BLaER1 treated with 17β-estradiol and CSF1 and Interleukin-3, amounts not matched to agents 10 nM and 100 nM (cell line): ENCODE data around the gene UGT3A2.
A peak's percentile ranks its signal among the peaks of the same experiment; 100 is the strongest.
"Not testable (repeated sequence)": the region's sequence is repeated elsewhere in the genome, so short reads cannot be mapped to it uniquely, and the experiment has no call there.

Source experiments
- H3K27ac ChIP-seq, 11 experiments: shearing (Covaris generic); formaldehyde crosslinking; 2 replicates each; pipeline ENCODE4 v1.8.1; 2022
- H3K27me3 ChIP-seq, 11 experiments: shearing (Covaris generic); formaldehyde crosslinking; 2 replicates each; pipeline ENCODE4 v1.8.1; 2022
- H3K36me3 ChIP-seq, 11 experiments: shearing (Covaris generic); formaldehyde crosslinking; 2 replicates each; pipeline ENCODE4 v1.8.1; 2022
- H3K4me1 ChIP-seq, 10 experiments: shearing (Covaris generic); formaldehyde crosslinking; 2 replicates each; pipeline ENCODE4 v1.8.1; 2022
- H3K4me2 ChIP-seq, 11 experiments: shearing (Covaris generic); formaldehyde crosslinking; 2 replicates each; pipeline ENCODE4 v1.8.1; 2022
- H3K4me3 ChIP-seq, 10 experiments: shearing (Covaris generic); formaldehyde crosslinking; 2 replicates each; pipeline ENCODE4 v1.8.1; 2022
- H3K9ac ChIP-seq, 11 experiments: shearing (Covaris generic); formaldehyde crosslinking; 2 replicates each; pipeline ENCODE4 v1.8.1; 2022
- H3K9me3 ChIP-seq, 11 experiments: shearing (Covaris generic); formaldehyde crosslinking; replicated peaks in 1 of 11; 2 replicates each; pipeline ENCODE4 v1.8.1; 2022
- H4K20me1 ChIP-seq, 11 experiments: shearing (Covaris generic); formaldehyde crosslinking; 2 replicates each; pipeline ENCODE4 v1.8.1; 2022
- Cebpa-rat ChIP-seq, 11 experiments: shearing (Covaris generic); IDR thresholded peaks; 2 replicates each; pipeline ENCODE4 v1.8.1; 2022

Gene UGT3A2

GRCh38 chr5:36045895-36046294 lies 20.8 kb downstream of the UGT3A2 start:
- Histone ChIP-seq H3K27ac (no peak overlapping the region), H4K20me1 (no peaks in the 10 kb centered on the region), H3K4me1 (peaks cover 0 to 21% (median 11%) of the 10 kb centered on the region in 10 experiments; a peak in 16 of 20 replicates), H3K4me3 (no peak overlapping the region), H3K36me3 (peaks cover 3 to 100% (median 92%) of the 10 kb centered on the region in 11 experiments; a peak in 19 of 22 replicates), H3K27me3 (no peaks in the 10 kb centered on the region), H3K4me2 (no peak overlapping the region), H3K9me3 (peaks cover 0 to 90% (median 73%) of the 10 kb centered on the region in 11 experiments; a peak in 17 of 22 replicates), H3K9ac (no peak overlapping the region)
- TF ChIP-seq Cebpa-rat (IDR thresholded peaks at IDR 0.05) = no peak

DNA sequence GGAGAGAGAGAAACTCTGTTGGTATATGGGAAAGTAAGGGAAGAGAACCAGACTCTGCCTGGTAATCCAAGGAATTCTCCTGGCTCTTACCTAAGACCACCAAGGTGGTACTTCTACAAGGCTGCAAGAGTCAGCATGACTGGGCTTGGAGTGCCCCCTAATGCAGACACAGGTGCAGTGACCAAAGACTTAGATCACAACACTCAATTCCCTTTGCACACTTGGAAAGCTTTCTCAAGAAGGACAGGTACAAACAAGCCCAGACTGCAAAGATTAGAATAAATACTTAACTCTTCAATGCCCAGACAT lies 25.2 kb downstream of the UGT3A2 start:
- peak overlapping the region in 6 of 11 experiments; percentile 4 to 63 (median 48); a peak in 11 of 22 replicates for H3K4me2 ChIP-seq
- TF ChIP-seq Cebpa-rat (IDR thresholded peaks at IDR 0.05) = no peak
- H3K9ac ChIP-seq = no peak overlapping the region
- no peaks in the 10 kb centered on the region for H3K27me3 ChIP-seq
- no peaks in the 10 kb centered on the region for H4K20me1 ChIP-seq
- H3K4me3 ChIP-seq = no peak overlapping the region
- H3K4me1 ChIP-seq = peaks cover 0 to 20% (median 13%) of the 10 kb centered on the region in 10 experiments; a peak in 14 of 20 replicates
- H3K9me3 ChIP-seq = peaks cover 0 to 75% (median 54%) of the 10 kb centered on the region in 11 experiments; a peak in 18 of 22 replicates
- H3K36me3 ChIP-seq = peaks cover 0 to 100% (median 92%) of the 10 kb centered on the region in 11 experiments; a peak in 19 of 22 replicates
- H3K27ac ChIP-seq = no peak overlapping the region

DNA sequence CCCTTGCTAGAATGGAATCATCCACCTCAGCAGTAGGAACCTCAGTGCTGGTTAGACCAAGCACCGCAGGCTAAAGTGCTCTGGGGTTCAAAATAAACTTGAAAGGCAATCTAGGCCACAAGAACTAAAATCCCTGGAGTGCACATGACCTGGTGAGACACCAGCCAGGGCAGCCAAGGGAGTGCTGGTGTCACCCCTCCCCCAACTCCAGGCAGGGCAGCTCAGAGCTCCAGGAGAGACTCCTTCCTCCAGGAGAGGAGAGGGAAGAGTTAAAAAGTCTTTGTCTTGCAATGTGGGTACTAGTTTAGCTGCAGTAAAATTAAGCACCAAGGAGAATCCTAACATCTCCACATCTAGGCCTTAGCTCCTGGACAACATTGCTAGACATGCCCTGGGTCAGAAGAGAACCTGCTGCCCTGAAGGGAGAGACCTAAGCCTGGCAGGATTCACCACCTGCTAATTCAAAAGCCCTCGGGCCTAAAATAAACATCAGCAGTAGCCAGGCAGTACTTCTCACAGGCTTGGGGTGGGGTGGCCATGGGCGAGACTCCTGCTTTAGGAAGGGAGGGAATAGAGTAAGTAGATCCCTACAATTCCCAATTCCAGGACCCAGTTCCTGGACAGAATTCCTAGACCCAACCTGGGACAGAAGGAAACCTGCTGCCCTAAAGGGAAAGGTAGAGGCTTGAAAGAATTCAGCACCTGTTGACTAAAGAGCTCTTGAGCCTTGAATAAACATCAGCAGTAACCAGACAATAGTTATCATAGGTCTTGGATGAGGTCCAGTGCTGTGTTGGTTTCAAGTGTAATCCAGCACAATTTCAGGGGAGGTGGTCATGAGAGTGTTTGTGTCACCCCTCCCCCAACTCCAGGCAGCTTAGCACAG lies 25.8 kb downstream of the UGT3A2 start:
- peaks cover 0 to 20% (median 13%) of the 10 kb centered on the region in 10 experiments; a peak in 14 of 20 replicates for H3K4me1 ChIP-seq
- H3K27ac ChIP-seq = no peak overlapping the region
- H4K20me1 ChIP-seq = no peaks in the 10 kb centered on the region
- peak overlapping the region in 7 of 11 experiments; percentile 4 to 63 (median 44); a peak in 13 of 22 replicates for H3K4me2 ChIP-seq
- no peak for TF ChIP-seq Cebpa-rat (IDR thresholded peaks at IDR 0.05)
- peaks cover 0 to 71% (median 48%) of the 10 kb centered on the region in 11 experiments; a peak in 18 of 22 replicates for H3K9me3 ChIP-seq
- no peak overlapping the region for H3K9ac ChIP-seq
- H3K4me3 ChIP-seq = no peak overlapping the region
- H3K36me3 ChIP-seq = peaks cover 0 to 100% (median 93%) of the 10 kb centered on the region in 11 experiments; a peak in 19 of 22 replicates
- H3K27me3 ChIP-seq = no peaks in the 10 kb centered on the region

GRCh38 chr5:36035696-36036095 lies 31.0 kb downstream of the UGT3A2 start:
- no peak overlapping the region for H3K9ac ChIP-seq
- no peak overlapping the region for H3K4me2 ChIP-seq
- H3K4me3 ChIP-seq = no peak overlapping the region
- H4K20me1 ChIP-seq = no peaks in the 10 kb centered on the region
- peaks cover 0 to 61% (median 19%) of the 10 kb centered on the region in 11 experiments; a peak in 16 of 22 replicates for H3K9me3 ChIP-seq
- peaks cover 4 to 100% (median 94%) of the 10 kb centered on the region in 11 experiments; a peak in 20 of 22 replicates for H3K36me3 ChIP-seq
- no peak for TF ChIP-seq Cebpa-rat (IDR thresholded peaks at IDR 0.05)
- H3K27ac ChIP-seq = no peak overlapping the region
- no peaks in the 10 kb centered on the region for H3K27me3 ChIP-seq
- peaks cover 0 to 56% (median 43%) of the 10 kb centered on the region in 10 experiments; a peak in 16 of 20 replicates for H3K4me1 ChIP-seq

DNA sequence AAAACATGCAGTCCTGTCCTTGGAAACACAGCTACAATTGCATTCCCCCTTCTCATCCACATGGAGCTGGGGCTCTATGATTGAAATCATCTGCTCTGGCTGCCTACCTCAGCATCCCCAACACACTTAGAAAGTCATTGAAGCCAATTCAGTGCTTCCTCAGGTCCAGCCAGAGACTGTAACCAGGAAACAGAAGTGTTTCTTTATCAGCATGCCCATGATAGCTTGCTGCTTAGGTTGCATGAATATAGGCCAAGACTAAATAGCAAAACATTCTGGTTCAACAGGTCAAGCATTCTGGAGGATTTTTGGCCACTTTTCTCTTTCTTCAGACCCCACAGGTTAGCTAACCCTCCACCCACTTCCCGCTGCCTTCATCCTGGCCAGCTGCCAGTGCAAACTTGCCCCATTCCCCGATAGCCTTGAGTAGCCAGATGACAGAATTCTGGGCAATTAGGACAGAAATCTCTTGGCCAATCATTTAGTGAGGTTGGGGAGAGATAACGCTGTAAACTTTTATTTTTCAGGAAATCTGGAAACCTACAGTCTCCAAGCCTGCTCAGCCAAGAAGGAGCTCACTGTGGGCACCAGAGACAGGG lies 32.0 kb downstream of the UGT3A2 start:
- Histone ChIP-seq H3K4me2 (peak overlapping the region in 2 of 11 experiments; percentile 77 to 87; a peak in 2 of 22 replicates), H3K9me3 (peaks cover 0 to 51% (median 16%) of the 10 kb centered on the region in 11 experiments; a peak in 16 of 22 replicates), H3K36me3 (peaks cover 4 to 98% (median 86%) of the 10 kb centered on the region in 11 experiments; a peak in 20 of 22 replicates), H3K4me1 (peaks cover 0 to 59% (median 47%) of the 10 kb centered on the region in 10 experiments; a peak in 16 of 20 replicates)
- not testable (repeated sequence) for H3K9ac ChIP-seq, H3K4me3 ChIP-seq, H3K27ac ChIP-seq, H3K27me3 ChIP-seq, H4K20me1 ChIP-seq

- Histone ChIP-seq H3K36me3 (peaks cover 4 to 90% (median 75%) of the 10 kb centered on the region in 11 experiments; a peak in 20 of 22 replicates), H3K4me2 (peak overlapping the region in 8 of 11 experiments; percentile 32 to 92 (median 66); a peak in 16 of 22 replicates), H3K9me3 (peaks cover 0 to 46% (median 15%) of the 10 kb centered on the region in 11 experiments; a peak in 16 of 22 replicates), H3K9ac (peak overlapping the region in 1 of 11 experiments; percentile 12; a peak in 1 of 22 replicates), H4K20me1 (no peaks in the 10 kb centered on the region), H3K4me3 (no peak overlapping the region), H3K27me3 (no peaks in the 10 kb centered on the region), H3K4me1 (peaks cover 0 to 67% (median 47%) of the 10 kb centered on the region in 10 experiments; a peak in 16 of 20 replicates), H3K27ac (no peak overlapping the region)
- no peak for TF ChIP-seq Cebpa-rat (IDR thresholded peaks at IDR 0.05)
Observed at GRCh38 chr5:36033486-36033885, 33.2 kb downstream of the UGT3A2 start.

GRCh38 chr5:36033047-36033446 lies 33.6 kb downstream of the UGT3A2 start:
- H3K9me3 ChIP-seq = peaks cover 0 to 46% (median 18%) of the 10 kb centered on the region in 11 experiments; a peak in 16 of 22 replicates
- TF ChIP-seq Cebpa-rat (IDR thresholded peaks at IDR 0.05) = no peak
- 0 out of 22 replicates have a peak overlapping the region, but pooled peaks of 1 of the 11 experiments have one; percentile 20 for H3K27ac ChIP-seq

DNA sequence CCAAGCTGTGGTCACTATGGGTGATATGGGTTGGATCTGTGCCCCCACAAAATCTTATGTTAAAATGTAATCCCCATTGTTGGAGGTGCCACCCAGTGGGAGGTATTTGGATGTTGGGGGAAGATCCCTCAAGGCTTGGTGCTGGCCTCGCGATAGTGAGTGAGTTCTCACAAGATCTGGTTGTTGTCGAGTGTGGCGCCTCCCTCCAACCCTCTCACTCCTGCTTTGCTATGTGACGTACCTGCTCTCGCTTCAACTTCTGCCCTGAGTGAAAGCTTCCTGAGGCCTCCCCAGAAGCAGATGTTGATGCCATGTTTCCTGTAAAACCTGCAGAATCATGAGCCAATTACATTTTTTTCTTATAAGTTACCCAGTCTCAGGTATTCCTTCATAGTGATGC lies 35.5 kb downstream of the UGT3A2 start:
- no peaks in the 10 kb centered on the region for H3K27me3 ChIP-seq
- H3K4me2 ChIP-seq = peak overlapping the region in 8 of 11 experiments; percentile 18 to 92 (median 60); a peak in 14 of 22 replicates
- H3K36me3 ChIP-seq = peaks cover 0 to 67% (median 52%) of the 10 kb centered on the region in 11 experiments; a peak in 18 of 22 replicates
- peaks cover 10 to 53% (median 32%) of the 10 kb centered on the region in 11 experiments; a peak in 20 of 22 replicates for H3K9me3 ChIP-seq
- H4K20me1 ChIP-seq = no peaks in the 10 kb centered on the region
- H3K4me1 ChIP-seq = peaks cover 0 to 67% (median 47%) of the 10 kb centered on the region in 10 experiments; a peak in 16 of 20 replicates
- H3K4me3 ChIP-seq = no peak overlapping the region
- no peak for TF ChIP-seq Cebpa-rat (IDR thresholded peaks at IDR 0.05)
- no peak overlapping the region for H3K9ac ChIP-seq
- H3K27ac ChIP-seq = 0 out of 22 replicates have a peak overlapping the region, but pooled peaks of 1 of the 11 experiments have one; percentile 3

More at GRCh38 chr5:36033047-36033446, 33.6 kb downstream of the UGT3A2 start:
- peak overlapping the region in 1 of 11 experiments; percentile 12; a peak in 1 of 22 replicates for H3K9ac ChIP-seq
- H3K36me3 ChIP-seq = peaks cover 4 to 86% (median 70%) of the 10 kb centered on the region in 11 experiments; a peak in 20 of 22 replicates
- H4K20me1 ChIP-seq = no peaks in the 10 kb centered on the region
- peak overlapping the region in 9 of 11 experiments; percentile 16 to 92 (median 55); a peak in 17 of 22 replicates for H3K4me2 ChIP-seq
- no peak overlapping the region for H3K4me3 ChIP-seq
- no peaks in the 10 kb centered on the region for H3K27me3 ChIP-seq
- peaks cover 0 to 67% (median 47%) of the 10 kb centered on the region in 10 experiments; a peak in 16 of 20 replicates for H3K4me1 ChIP-seq
